AG09319 (cell line): ENCODE data around the gene FOXJ1.

Source experiments
- DNase-seq: peaks from one replicate; pipeline ENCODE4 v3.0.0-alpha.2; 2010; ENCODE audit warnings: low read depth; ENCODE audit errors: extremely low read depth
- TF ChIP-seq, protein P1 (sequence below): IDR thresholded peaks from 2 replicates; pipeline ENCODE4 v1.5.1; 2011; ENCODE audit warnings: low read depth, mild to moderate bottlenecking, inconsistent platforms, low read length, moderate library complexity

Gene FOXJ1

DNA sequence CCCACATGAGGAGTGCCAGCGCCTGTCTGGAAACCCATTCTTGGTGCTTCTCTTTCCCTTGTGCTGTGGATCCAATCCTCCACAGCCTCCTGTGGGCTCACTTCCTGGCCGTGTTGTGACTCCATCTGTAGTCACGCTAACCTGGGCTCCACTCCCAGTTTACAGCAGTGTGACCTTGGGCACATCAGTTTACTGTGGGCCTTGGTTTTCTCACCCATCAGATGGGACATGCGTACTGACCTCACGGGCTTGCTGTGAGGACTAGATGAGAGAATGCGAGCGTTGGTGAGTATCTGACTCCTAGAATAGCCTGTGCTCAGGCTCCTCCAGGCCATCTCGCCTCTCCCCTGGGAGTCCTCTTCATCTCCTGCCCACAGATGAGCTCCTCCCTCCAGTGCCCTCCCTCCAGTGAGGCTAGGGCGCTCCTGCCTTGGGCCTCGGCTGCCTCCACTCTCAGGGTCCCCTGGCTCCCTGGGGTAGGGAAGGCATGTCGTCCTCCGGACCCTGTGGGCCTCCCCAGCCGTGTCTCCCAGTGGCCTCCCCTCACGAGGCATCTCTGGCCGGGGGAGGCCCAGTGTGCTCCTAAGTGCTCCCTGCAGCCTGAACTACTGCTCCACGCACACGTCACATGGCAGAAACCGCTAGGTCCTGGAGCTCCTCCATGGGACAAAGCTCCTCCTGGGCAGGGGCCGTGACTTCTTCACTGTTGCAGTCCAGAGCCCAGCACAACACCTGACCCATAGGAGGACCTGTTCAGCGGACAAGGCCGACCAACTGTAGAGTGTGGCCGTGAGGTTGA, 5.2 kb upstream of the FOXJ1 start:
- DNase-seq, result no peak
- TF ChIP-seq, protein P1, sequence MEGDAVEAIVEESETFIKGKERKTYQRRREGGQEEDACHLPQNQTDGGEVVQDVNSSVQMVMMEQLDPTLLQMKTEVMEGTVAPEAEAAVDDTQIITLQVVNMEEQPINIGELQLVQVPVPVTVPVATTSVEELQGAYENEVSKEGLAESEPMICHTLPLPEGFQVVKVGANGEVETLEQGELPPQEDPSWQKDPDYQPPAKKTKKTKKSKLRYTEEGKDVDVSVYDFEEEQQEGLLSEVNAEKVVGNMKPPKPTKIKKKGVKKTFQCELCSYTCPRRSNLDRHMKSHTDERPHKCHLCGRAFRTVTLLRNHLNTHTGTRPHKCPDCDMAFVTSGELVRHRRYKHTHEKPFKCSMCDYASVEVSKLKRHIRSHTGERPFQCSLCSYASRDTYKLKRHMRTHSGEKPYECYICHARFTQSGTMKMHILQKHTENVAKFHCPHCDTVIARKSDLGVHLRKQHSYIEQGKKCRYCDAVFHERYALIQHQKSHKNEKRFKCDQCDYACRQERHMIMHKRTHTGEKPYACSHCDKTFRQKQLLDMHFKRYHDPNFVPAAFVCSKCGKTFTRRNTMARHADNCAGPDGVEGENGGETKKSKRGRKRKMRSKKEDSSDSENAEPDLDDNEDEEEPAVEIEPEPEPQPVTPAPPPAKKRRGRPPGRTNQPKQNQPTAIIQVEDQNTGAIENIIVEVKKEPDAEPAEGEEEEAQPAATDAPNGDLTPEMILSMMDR, result no peak

- TF ChIP-seq, protein P1, result no peak
- DNase-seq, result no peak
Measured at GRCh38 chr17:76145231-76146052, 4.4 kb upstream of the FOXJ1 start.

DNA sequence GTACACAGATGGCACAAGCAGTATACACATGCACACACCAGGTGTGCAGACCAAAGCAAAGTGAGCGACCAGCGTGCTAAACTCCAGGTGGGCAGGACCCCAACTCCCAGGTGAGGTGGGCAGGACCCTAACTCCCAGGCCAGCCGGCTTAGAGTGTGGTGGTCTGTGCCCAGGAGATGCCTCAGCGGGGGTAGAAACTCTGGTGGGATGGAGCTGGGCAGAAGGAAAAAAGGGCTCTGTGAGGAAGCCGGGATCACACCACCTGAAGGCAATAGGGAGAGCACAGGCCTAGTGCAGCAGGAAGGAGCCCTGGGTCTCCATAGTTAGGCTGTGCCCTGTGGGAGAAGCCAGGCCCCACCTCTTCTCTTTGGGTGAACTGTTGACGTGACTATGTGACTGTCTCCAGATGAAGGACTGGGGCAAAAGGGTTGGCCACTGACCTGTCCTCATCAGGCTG, 1.6 kb upstream of the FOXJ1 start:
- TF ChIP-seq, protein P1, result no peak
- DNase-seq, result no peak

- DNase-seq, result no peak
- TF ChIP-seq, protein P1, result no peak
Measured at GRCh38 chr17:76142039-76142584, 1.1 kb upstream of the FOXJ1 start.

- DNase-seq, result no peak
- TF ChIP-seq, protein P1, result no peak
Measured at GRCh38 chr17:76140661-76141211, 309 bp downstream of the FOXJ1 start.

DNA sequence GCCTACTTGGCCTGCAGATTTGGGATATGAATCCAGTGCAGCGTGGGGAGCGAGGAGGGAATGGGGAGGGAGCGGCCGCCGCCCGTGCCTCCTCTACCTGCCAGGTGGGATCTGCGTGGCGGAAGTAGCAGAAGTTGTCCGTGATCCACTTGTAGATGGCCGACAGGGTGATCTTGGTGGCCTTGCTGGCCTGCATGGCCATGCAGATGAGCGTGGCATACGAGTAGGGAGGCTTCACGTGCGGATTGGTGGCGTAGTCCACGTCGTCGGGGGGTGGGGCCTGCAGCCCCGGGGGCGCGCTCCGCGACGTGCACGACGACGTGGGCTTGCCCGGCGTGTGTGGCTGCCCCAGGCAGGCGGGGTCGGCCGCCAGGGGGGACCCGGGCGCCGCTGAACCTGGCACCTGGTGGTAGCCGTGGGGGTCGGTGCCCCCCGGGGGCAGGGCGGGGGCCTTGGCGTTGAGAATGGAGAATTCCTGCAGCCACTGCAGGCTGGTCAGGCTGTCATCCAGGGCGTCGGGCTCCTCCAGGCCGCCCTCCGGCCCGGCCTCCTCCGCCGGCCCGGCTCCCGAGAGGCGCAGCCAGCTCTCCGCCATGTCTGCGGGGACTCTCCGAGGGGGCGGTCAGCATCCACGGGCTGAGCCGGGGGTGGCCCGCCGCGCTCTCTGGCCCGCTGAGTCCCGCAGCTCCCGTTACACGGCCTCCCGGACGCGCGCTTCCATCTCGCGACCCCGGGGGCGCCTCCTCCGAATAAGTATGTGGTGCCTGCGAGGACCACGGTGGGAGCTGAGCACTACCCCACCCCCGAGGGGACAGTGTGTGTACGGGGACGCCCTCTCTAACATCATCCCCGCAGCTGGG, 1.0 kb downstream of the FOXJ1 start:
- TF ChIP-seq, protein P1, result no peak
- DNase-seq, result no peak
